Stromal cell of bone marrow (primary cell): ENCODE data around the gene MCF2L.

Source experiments
- DNase-seq: peaks from one replicate; pipeline ENCODE4 v3.0.0-alpha.2; 2012; ENCODE audit warnings: low read depth

The MCF2L gene

GRCh38 chr13:113115363-113116205, 146.6 kb downstream of the MCF2L start:
- DNase-seq, result no peak

GRCh38 chr13:113116206-113116800, 147.3 kb downstream of the MCF2L start:
- DNase-seq, result no peak

GRCh38 chr13:113116871-113117271, 147.9 kb downstream of the MCF2L start:
- no peak for DNase-seq

- DNase-seq, result no peak
These were observed 148.4 kb downstream of the MCF2L start for GRCh38 chr13:113117335-113117872.

GRCh38 chr13:113117911-113118260, 148.9 kb downstream of the MCF2L start:
- DNase-seq, result no peak

- DNase-seq, result no peak
These were observed 149.4 kb downstream of the MCF2L start for GRCh38 chr13:113118261-113119021.

- no peak for DNase-seq
These were observed 150.3 kb downstream of the MCF2L start for GRCh38 chr13:113119166-113119821.

- DNase-seq, result no peak
These were observed 150.8 kb downstream of the MCF2L start for GRCh38 chr13:113119822-113120189.

GRCh38 chr13:113120300-113121182, 151.5 kb downstream of the MCF2L start:
- no peak for DNase-seq

GRCh38 chr13:113121183-113121927, 152.3 kb downstream of the MCF2L start:
- no peak for DNase-seq

- DNase-seq, result no peak
These were observed 153.0 kb downstream of the MCF2L start for GRCh38 chr13:113121928-113122471.

- DNase-seq, result no peak
These were observed 153.7 kb downstream of the MCF2L start, which contains the start of gene F10 for GRCh38 chr13:113122550-113123225. Gene F10 (plus strand): TSS chr13:113122799. CDS start chr13:113122856, 57 bp downstream.

- no peak for DNase-seq
These were observed 154.5 kb downstream of the MCF2L start for GRCh38 chr13:113123226-113124201.

- DNase-seq, result no peak
These were observed 155.4 kb downstream of the MCF2L start for GRCh38 chr13:113124211-113124970.

- DNase-seq, result no peak
These were observed 156.7 kb downstream of the MCF2L start for GRCh38 chr13:113125506-113126264.

- DNase-seq, result no peak
These were observed 157.5 kb downstream of the MCF2L start for GRCh38 chr13:113126265-113127150.
